CD4-positive, alpha-beta T cell treated with Interleukin-12 subunit alpha and Interleukin-12 subunit beta, for 1 hour (primary cell): ENCODE measurements around the gene IP6K3.

Experiments
- DNase-seq: peaks from one replicate; pipeline ENCODE4 v3.0.0-alpha.2; 2020

The IP6K3 gene

DNA sequence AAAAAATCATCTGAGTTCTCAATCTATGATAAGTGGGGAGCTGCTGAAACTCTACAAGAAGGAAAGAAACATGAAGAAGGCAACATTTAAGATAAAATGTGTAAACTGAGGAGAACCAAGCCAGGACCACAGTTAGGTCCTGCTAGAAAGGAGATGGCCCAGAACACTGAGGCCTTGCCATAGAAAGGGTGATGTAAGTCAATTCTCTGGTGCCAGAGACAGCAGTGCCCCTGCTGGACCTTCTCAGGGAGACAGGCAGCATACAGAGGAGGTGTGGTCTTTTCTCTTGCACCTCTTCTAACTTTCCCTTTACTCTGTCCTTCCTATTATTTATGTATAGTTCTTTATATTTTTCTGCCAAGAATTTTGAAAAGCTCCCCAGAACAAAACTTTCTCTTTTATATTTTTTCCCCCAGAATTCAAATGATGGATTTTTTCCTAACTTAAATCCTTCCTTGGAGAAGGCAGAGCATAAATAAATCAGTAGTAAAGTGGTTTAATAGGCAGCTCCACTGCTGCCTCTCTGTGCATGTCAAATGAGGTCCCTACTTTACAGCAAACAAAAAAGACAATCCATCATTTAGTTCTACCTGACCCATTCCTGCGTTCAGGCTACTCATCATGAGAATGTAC lies 44.2 kb downstream of the IP6K3 start:
- DNase-seq, result peak; percentile 52

DNA sequence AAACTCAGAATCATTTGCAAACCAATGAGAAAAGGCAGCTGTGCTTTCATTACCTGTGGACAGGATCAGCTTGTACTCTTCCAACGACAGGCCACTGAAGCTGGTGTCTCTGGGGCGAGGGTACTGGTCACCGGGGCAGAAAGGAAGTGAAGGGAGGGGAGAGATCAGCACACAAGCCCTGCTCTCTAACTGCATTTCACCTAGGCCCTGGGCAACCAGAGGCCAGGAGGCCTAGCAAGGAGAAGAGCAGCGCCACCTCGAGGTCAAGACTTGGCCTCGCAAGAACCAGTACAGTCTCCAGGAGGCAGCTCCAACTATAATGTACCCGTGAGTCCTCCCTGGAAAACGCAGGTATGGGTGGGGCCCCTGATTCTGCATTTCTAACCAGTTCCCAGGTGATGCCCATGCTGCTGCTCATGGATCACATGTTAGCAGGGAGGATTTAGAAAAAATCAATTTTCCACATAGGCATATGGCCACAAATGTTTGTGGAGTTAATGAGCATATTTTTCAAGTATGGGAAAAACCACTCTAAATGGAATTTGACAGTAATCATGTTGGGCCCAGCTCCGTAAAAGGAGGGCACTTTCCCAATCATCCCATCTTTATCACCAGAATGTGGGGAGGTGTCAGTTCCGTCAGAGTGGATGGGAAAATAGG lies 46.2 kb downstream of the IP6K3 start:
- peak; percentile 72 for DNase-seq

- DNase-seq, result no peak
Measured at GRCh38 chr6:33699739-33700138, 47.0 kb downstream of the IP6K3 start.

DNA sequence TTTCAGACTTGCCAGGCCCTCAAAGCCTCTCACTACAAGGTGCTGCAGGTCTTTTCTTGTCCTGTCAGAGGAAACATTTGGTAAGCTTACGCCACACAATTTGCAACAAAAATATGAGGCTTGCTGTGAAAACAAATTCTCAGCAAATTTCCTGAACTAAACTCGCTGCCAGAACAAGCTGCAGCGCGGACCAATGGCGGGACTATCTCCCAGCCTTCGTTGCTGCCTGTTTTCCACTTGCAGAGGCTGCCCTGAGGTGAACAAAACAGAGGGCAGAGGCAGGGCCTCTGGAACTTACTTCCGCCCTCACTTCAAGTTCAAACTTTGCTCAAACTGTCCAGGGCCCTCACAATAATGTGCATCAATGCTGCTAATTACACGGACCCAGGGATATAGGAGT lies 47.6 kb downstream of the IP6K3 start:
- no peak for DNase-seq

GRCh38 chr6:33698494-33698893 lies 48.2 kb downstream of the IP6K3 start:
- no peak for DNase-seq

DNA sequence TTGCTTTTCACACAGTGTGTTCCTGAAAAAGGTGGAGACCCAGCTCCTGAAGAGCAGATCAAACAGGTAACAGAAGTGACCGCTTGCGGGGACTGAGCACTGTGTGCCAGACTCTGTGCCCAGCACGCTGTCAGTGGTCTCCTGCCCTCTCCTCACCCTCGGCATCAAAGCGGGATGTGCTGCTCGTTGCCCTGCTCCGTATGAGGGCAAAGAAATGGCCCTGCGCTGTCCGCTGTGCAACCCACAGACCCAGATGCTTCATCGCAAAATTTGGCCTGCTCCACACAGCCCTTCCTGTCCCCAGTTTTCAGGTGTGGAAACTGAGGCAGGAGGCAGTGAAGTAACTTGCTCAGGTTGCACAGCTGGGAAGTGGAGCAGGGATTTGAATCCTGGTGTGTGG lies 48.9 kb downstream of the IP6K3 start:
- DNase-seq, result no peak

- DNase-seq, result peak; percentile 32
Measured at GRCh38 chr6:33696548-33697518, 49.9 kb downstream of the IP6K3 start.

GRCh38 chr6:33696076-33696475 lies 50.6 kb downstream of the IP6K3 start:
- no peak for DNase-seq

DNA sequence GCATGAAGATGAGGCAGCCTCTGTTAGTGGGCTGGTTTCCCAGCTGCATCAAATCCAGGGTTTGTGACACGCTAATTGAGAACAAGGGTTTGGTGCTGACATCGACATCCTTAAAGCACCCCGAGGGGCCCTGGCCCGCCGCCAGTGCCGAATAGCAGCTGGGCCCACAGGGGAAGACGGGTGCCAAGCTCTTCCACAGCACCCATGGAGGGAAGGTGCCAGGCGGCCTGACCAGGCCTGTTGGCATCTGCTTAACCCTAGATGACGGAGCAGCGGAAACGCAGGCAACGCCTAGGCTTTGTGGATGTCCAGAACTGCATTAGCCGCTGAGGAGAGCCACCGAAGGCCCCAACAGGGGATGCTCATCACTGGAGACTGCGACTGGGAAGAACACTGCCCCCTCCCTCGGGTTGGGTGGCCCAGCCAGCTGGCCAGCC lies 51.2 kb downstream of the IP6K3 start:
- no peak for DNase-seq

GRCh38 chr6:33694977-33695376 lies 51.7 kb downstream of the IP6K3 start:
- no peak for DNase-seq

DNA sequence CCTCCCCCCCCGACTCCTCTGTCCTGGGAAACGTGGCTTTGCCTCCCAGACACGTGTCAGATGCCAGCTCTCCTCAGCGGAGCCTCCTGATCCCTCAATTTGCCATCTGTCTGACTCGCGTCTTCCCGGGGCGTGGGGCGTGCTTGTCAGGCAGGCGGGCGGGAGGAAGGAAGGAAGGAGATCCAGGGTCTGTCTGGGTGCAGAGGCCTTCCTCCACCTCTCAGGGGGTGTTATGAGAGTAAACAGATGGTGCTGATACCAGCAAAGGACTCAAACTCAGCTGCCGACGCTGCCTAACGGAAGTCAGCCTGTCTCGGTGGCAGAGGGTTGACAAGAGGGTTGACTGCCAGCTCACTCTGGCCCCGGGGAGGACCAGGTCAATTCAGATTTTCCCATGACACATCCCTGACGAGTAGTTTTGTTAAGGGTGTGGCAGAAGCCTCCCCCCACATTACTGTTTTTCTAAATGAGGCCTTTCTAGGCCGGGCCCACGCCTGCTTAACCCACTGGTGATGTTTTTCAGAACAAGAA lies 52.2 kb downstream of the IP6K3 start:
- DNase-seq, result peak; percentile 67

- DNase-seq, result no peak
Measured at GRCh38 chr6:33693186-33694105, 53.3 kb downstream of the IP6K3 start.

GRCh38 chr6:33692760-33693158 lies 53.9 kb downstream of the IP6K3 start:
- DNase-seq, result peak; percentile 69

DNA sequence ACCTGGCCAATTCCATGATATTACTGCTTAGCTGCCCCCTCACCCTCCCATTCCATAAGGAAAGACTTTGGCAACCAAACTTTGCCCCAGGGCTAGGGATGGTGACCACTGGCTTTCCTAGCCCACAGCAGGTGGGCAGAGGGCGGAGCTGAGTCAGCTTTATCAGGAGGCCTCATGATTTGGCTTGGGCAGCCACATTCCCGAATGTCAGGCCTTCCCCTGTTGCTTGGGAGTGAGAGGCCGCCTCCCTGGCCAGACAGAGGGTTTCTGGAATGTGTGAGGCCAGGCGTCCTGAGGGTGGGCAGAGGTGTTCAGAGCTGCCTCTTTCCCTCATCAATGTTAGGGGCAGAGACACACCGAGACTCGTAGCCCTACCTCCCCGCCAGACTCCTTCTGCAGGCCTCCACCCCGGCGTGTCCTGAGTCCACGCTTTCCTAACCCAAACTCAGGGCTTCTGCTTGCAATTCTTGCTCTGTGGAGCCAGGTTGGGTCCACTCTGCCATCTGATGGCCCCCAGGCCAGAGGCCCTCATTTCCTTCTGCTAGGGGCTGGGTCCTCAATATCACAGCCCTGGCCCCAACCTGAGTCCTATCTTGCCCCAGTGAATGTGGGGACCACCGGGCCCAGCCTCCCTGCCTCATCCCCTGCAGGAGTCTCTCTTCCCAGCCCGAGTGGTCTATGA lies 54.5 kb downstream of the IP6K3 start:
- no peak for DNase-seq

DNA sequence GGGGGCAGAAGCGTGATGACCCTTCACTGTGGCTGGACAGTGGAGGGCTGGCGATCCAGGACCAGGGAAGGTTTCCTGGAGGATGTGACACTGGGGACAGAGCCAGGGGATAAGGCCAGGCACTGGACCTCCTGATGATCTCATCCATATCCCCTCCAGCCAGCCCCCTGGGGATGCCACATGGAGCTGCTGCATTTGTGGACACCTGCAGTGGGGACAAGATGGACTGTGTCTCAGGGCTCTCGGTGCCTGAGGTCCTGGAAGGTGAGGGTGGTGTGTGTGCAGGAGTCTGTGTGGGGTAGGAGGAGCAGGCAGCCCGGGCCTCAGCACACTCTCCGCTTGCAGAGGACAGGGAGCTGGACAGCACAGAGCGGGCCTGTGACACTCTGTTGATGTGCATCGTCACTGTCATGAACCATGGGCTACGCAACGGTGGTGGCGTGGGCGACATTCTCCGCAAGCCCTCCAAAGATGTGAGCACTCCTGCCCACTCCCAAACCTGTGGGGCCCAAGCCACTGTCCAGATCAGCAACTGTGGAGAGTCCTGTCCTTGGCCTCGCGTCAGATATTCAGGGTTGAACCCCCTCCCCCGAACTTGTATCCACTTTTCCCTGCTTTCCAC lies 55.1 kb downstream of the IP6K3 start:
- DNase-seq, result no peak

DNA sequence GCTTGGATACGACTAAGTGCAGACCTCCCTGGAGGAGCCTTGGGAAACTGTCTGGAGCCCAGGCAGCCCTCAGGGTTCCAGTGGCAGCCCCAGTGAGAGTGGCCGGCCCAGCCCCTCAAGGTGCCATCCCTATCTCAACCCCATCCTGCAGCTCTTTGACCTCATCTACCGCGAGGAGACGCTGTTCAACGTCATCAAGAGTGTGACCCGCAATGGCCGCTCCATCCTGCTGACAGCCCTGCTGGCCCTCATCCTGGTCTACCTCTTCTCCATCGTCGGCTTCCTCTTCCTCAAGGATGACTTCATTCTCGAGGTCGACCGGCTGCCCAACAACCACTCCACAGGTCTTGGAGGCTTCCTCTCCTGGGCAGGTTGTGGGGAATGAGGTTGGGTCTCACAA lies 55.9 kb downstream of the IP6K3 start:
- DNase-seq, result no peak

- no peak for DNase-seq
Measured at GRCh38 chr6:33689879-33690278, 56.8 kb downstream of the IP6K3 start.

- no peak for DNase-seq
Measured at GRCh38 chr6:33689148-33689494, 57.6 kb downstream of the IP6K3 start.

DNA sequence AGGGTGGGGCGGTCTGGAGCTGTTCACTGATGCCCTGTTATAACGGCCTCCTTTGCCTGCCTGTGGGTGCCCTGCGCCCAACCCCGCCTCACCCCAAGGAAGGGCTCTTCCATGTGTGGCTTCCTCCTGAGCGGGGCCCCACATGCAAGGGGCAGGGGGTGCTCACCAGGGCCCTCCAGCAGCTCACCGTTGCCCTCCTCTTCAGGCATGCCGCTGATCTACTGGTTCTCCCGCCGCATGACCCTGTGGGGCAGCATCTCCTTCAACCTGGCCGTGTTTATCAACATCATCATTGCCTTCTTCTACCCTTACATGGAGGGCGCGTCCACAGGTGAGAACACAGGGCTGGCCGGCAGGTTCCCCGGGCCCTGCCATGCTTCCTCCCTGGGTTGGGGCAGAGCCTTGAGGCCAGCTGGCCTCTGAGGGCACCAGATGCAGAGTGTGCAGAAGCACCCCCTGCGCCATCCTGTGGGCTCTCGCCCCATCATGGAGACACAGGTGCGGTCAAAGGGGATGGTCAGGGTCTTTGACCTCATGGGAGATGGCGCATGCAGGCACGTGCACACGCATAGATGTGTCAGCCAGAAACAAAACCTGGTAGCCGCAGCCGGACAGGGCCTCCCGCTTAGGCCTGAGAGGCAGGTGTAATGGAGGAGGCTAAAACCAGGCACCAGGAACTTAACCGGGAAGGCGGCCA lies 58.1 kb downstream of the IP6K3 start:
- no peak for DNase-seq

GRCh38 chr6:33688006-33688405 lies 58.7 kb downstream of the IP6K3 start:
- DNase-seq, result no peak
